ENCODE measurements around the gene ZNF212.

ZNF212 gene

GRCh38 chr7:149285603-149286002, 46.2 kb downstream of the ZNF212 start:
- DNase-seq (ENCODE audit: low read depth), result no peak

DNA sequence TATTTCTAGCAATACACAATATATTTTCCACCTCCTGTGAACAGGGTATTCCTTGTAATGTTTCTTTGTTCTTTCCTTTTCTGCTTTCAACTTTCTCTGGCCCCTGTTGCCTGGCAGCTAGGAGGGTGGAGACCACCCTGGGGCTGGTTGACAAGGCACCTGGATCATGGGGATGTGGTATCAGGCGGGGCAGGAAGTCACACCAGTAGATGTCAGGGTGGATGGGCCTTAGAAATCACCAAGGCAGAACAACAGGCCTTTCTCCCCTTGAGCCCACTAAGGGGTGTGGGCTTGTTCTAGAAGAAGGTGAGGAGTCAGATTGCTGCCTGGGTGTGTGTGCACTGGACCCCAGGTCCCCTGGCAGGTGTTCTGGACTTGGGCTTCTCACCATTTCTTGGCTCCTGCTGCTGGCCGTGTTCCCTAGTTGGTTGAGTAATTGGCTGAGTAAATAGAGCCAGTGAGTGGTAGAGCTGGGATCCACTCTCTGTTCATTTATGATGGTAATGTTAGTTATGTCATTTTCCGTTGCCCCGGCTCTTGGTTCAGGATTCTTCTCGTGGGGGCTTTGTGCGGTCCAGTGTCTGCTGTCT, 47.5 kb downstream of the ZNF212 start:
- DNase-seq (ENCODE audit: low read depth), result no peak

DNA sequence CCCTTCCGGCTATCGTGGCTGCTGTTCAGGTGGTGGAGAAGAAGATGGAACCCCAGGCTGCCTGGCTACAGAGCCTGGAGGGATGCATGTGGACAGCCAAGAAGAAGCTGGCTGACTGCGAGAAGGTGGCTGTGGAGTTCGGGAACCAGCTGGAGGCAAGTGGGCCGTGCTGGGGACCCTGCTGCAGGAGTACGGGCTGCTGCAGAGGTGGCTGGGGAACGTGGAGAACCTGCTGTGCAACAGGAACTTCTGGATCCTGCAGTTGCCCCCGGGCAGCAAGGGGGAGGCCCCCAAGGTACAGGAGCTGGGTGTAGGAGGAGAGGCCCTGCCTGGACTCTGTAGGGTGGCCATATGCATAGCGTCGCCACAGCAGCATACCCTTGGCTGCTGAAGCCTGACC, 48.2 kb downstream of the ZNF212 start:
- no peak for DNase-seq (ENCODE audit: low read depth)

- DNase-seq (ENCODE audit: low read depth), result no peak
Observed at GRCh38 chr7:149289262-149289661, 49.8 kb downstream of the ZNF212 start.

DNA sequence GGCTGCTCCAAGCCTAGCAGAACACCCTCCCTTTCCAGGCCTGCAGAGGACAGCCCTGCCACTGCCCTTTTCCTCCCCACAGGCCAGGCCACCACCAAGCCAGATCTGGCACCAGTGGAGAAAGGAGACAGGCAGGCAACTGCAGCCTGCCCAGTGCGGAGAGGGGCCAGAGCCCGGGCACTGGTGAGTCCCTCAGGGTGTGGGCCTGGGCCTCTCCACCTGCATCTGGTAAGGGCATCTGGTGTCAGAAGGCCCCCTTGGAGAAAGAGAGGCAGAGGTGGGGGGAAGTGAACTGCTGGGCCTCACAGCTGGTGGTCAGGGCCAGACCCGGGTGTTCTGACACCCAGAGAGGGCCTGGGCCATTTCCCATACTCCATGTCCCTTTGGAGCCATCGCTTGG, 50.4 kb downstream of the ZNF212 start:
- DNase-seq (ENCODE audit: low read depth), result no peak

- no peak for DNase-seq (ENCODE audit: low read depth)
Observed at GRCh38 chr7:149291036-149291780, 51.8 kb downstream of the ZNF212 start.

- no peak for DNase-seq (ENCODE audit: low read depth)
Observed at GRCh38 chr7:149291781-149292461, 52.5 kb downstream of the ZNF212 start.

- no peak for DNase-seq (ENCODE audit: low read depth)
Observed at GRCh38 chr7:149292462-149292823, 53.0 kb downstream of the ZNF212 start.

- DNase-seq (ENCODE audit: low read depth), result no peak
Observed at GRCh38 chr7:149293338-149293737, 53.9 kb downstream of the ZNF212 start.

GRCh38 chr7:149293946-149294633, 54.6 kb downstream of the ZNF212 start:
- no peak for DNase-seq (ENCODE audit: low read depth)

DNA sequence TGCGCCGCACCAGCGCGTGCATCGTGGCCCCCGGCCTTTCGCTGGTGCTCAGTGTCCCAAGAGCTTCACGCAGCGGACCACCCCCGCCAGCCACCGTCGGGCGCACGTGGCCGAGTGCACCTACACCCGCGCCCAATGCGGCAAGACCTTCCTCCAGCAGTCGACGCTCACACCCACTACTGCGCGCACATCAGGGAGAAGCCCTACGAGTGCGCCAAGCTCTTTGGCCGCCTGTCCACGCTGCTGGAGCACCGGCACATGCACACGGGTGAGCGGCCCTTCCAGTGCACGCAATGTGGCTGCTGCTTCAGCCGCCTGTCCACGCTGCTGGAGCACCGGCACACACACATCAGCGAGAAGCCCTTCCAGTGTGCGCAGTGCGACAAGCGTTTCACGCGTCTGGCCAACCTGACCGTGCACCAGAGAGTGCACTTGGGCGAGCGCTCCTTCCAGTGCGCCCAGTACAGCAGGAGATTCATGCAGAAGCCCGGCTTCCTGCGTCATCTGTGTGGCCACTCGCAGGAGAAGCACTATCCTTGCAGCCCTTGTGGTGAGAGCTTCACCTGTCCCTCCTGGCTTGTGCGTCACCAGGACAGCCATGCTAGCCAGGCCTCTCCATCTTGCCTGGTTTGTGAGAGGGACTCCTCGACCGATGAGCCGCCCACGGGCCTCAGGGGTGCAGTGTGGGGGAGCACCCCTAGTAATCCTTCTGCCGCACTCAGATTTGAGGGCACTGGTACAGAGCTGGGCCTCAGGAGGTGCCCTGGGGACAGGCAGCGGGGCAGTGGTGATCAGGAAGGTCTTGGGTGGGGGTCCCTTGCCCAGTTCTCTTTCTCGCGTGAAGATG, 55.4 kb downstream of the ZNF212 start:
- DNase-seq (ENCODE audit: low read depth), result no peak

- DNase-seq (ENCODE audit: low read depth), result no peak
Observed at GRCh38 chr7:149295481-149295850, 56.0 kb downstream of the ZNF212 start.

DNA sequence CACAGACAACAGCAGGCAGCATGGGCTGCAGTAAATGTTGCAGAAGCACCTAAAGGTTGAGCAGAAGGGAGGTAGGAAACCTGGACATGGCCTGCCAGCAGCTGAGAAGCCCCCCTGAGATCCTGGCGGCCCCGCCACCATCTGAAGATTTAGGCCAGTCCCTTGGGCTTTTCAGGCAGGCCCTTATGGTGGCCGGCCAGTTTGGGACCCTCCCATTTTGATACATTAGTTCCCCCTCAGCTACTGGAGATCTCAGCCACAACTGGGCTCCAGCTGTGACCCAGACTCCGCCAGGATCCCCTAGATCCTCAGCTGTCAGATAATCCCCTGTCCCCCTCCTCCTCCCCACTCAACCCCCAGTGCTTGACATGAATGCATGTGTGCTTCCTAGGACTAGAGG, 56.9 kb downstream of the ZNF212 start:
- no peak for DNase-seq (ENCODE audit: low read depth)

- DNase-seq (ENCODE audit: low read depth), result no peak
Observed at GRCh38 chr7:149297034-149297755, 57.7 kb downstream of the ZNF212 start.

GRCh38 chr7:149300620-149301285, 61.3 kb downstream of the ZNF212 start:
- DNase-seq (ENCODE audit: low read depth), result no peak

DNA sequence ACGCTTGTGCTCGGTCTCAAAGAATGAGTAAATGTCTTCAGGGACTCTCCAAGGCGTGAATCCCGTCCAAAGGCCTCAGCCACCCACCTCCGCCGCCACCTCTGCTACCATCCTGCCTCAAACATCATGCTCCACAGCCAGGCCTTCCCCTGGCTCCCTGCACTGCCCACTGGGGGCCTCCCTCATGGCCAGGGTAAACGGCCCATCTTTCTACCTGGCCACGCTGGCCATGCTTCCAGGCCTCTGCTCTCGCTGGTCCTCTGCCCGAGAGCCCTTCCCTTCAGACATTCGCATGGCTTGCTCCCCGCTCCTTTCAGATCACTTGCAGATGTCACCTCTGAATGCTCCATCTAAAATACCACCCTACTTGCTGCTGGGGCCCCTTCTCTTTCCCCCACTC, 62.8 kb downstream of the ZNF212 start:
- no peak for DNase-seq (ENCODE audit: low read depth)

DNA sequence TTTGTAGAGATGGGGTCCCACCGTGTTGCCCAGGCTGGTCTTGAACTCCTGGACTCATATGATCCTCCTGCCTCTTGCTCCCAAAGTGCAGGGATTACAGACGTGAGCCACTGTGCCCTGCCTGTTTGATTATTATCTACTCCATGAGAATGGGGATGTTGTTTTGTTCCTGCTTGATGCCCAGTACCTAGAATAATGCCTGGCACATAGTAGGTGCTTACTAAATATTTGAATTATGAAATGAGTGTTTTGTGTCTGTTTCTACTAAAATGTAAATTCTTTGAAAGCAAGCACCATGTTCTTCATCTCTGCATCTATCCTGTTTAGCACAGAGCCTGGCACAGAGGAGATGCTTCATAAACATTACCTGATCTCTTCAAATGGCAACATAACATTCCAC, 63.4 kb downstream of the ZNF212 start:
- no peak for DNase-seq (ENCODE audit: low read depth)

DNA sequence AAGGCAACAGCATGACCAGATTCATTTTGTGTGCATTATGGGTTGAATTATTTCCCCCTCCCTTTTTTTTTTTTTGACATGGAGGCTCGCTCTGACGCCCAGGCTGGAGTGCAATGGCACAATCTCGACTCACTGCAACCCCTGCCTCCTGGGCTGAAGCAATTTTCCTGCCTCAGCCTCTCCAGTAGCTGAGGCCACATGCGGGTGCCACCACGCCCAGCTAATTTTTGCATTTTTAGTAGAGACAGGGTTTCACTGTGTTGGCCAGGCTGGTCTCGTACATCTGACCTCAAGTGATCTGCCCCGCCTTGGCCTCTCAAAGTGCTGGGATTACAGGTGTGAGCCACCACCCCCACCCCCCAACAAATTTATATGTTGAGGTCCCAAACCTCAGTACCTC, 64.6 kb downstream of the ZNF212 start:
- no peak for DNase-seq (ENCODE audit: low read depth)
